Measurements from ENCODE around the gene CD74.

CD74 gene

GRCh38 chr5:150397782-150398721 lies 14.7 kb downstream of the CD74 start:
- Mint-ChIP-seq H3K36me3 (ENCODE audit: low read depth) (peaks cover 62% of the 10 kb centered on the region), H3K9me3 (no peaks in the 10 kb centered on the region), H3K4me1 (ENCODE audit: low read depth) (no peaks in the 10 kb centered on the region), H3K27ac (peak overlapping the region; percentile 19), H3K27me3 (no peaks in the 10 kb centered on the region), H3K4me3 (no peak overlapping the region)

DNA sequence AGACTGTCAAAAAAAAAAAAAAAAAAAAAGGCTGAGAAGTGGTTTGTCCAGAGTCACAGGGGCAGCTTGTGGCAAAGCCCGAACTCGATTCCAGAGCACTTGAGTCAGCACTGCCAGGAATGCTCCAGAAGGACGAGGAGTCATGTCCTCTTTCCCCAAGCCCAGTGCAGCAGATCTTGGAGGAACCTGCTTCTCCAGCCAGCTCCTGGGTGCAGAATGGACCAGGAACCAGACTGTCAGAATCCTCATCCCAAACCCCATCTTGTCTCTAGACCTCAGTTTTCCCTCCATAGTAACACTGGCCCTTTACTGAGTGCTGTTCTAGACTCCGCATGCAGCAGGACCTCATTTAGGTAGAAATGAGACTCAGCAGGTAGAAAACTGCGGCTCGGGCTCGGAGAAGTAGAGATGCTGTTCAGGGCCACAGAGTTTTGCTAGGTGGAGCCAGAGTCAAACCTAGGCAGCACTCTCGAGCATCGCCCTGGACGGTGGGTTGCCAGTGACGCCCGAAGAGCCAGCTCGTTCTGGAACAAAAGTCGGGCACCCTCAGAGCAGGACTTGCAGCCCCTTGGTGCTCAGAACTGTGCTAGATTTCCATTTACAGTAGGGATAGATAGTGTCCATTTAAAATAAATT lies 15.4 kb downstream of the CD74 start:
- Mint-ChIP-seq H3K27me3 (no peaks in the 10 kb centered on the region), H3K36me3 (ENCODE audit: low read depth) (peaks cover 56% of the 10 kb centered on the region), H3K27ac (no peak overlapping the region), H3K9me3 (no peaks in the 10 kb centered on the region), H3K4me3 (no peak overlapping the region), H3K4me1 (ENCODE audit: low read depth) (no peaks in the 10 kb centered on the region)

DNA sequence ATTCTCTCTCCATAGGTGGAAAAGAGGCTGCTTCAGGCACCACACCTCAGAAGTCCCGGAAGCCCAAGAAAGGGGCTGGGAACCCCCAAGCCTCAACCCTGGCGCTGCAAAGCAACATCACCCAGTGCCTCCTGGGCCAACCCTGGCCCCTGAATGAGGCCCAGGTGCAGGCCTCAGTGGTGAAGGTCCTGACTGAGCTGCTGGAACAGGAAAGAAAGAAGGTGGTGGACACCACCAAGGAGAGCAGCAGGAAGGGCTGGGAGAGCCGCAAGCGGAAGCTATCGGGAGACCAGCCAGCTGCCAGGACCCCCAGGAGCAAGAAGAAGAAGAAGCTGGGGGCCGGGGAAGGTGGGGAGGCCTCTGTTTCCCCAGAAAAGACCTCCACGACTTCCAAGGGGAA lies 16.4 kb downstream of the CD74 start:
- H3K4me3 Mint-ChIP-seq = no peak overlapping the region
- H3K27me3 Mint-ChIP-seq = no peaks in the 10 kb centered on the region
- H3K36me3 Mint-ChIP-seq (ENCODE audit: low read depth) = peaks cover 57% of the 10 kb centered on the region
- H3K9me3 Mint-ChIP-seq = no peaks in the 10 kb centered on the region
- peak overlapping the region; percentile 65 for H3K27ac Mint-ChIP-seq
- H3K4me1 Mint-ChIP-seq (ENCODE audit: low read depth) = no peaks in the 10 kb centered on the region

DNA sequence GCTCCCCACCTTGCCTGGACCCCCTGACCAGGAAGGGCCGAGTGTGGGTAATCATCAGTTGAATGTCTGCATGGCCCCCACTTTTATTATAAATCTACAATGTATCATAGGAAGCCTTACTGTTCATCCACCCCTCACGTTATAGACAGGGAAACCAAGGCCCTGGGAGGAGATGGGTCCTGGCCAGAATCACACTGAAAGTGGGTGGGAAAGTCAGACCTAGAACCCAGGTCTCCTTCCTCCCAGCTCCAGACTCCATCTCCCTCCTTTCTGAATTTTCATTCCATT lies 17.1 kb downstream of the CD74 start:
- Mint-ChIP-seq H3K27me3 (no peaks in the 10 kb centered on the region), H3K36me3 (ENCODE audit: low read depth) (peaks cover 54% of the 10 kb centered on the region), H3K9me3 (no peaks in the 10 kb centered on the region), H3K27ac (no peak overlapping the region), H3K4me3 (no peak overlapping the region), H3K4me1 (ENCODE audit: low read depth) (no peaks in the 10 kb centered on the region)

DNA sequence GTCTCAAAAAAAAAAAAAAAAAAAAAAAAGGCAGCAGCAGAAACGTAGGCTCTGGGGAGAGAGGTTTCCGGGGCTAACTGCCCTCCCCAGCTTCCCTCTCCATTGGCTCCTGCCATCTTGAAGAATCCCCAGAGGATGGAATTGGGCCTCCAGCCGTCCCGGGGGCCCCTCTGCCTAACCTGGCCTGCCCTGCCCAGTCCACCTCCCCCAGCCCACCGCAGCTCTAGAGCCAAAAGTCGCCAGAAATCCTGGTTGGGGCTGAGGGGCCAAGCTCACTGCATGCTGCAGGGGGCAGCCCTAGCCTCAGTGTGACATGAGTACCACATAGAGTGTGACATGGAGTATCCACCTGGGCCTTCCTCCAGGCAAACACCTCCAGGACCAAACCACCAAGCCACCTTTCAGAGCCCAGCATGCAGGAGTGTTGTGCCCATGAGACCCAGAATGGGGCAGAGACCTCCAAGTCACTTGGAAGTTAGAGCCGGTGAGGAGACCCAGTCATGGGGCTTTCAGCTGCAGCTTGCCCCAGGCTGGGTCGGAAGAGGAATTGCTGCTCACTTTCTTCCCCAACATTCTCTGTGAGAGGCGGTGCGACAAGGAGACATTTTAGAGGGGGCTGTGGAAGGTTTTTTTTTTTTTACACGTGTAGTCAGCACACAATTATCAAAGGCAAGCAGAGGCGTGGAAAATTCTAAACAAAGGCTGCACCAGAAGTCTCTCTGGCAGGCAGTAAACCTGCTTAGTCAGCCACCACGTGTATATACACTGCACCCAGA lies 17.6 kb downstream of the CD74 start:
- Mint-ChIP-seq H3K4me1 (ENCODE audit: low read depth) (no peaks in the 10 kb centered on the region), H3K36me3 (ENCODE audit: low read depth) (peaks cover 51% of the 10 kb centered on the region), H3K27ac (no peak overlapping the region), H3K27me3 (no peaks in the 10 kb centered on the region), H3K4me3 (peak overlapping the region; percentile 9), H3K9me3 (no peaks in the 10 kb centered on the region)

DNA sequence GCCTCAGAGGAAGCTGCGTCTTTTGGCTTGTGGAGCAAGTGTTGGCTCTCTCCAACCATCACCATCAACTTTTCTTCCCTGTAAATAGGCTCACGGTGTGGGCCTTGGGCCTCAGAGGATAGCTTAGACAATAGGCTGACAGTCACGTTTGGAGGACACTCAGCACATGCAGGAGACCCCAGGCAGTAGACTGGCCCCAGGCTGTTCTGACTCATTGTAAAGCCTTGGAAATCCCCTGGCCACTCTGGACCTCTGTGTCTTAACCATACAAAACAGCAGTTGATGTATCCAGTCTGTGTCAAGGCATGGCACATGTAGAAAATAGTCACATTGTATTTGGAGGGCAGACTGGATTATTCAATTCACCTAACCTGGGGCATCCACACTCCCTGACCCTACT lies 18.6 kb downstream of the CD74 start:
- Mint-ChIP-seq H3K4me3 (no peak overlapping the region), H3K27me3 (no peaks in the 10 kb centered on the region), H3K27ac (no peak overlapping the region), H3K36me3 (ENCODE audit: low read depth) (peaks cover 54% of the 10 kb centered on the region), H3K9me3 (no peaks in the 10 kb centered on the region), H3K4me1 (ENCODE audit: low read depth) (no peaks in the 10 kb centered on the region)

DNA sequence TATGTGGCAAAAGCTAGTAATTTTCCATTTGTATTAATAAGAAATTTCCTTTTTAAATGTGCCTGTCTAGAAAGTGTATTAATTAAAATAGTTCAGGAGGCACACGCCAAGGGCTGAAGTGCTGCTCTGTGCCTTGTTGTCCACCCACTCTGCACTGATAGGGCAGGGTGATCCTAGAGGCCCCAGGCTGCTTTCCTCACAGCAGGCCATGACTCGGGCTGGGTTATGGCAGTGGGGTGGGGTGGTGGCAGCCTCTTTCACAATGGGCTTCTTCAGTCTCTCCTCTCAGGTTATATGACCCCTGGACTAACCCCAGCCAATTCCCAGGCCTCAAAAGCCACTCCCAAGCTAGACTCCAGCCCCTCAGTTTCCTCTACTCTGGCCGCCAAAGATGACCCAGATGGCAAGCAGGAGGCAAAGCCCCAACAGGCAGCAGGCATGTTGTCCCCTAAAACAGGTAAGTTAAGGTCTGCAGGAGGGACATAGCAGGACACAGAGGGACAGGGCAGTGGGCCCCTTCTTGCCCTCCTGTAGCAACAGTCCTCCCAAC lies 19.5 kb downstream of the CD74 start:
- no peaks in the 10 kb centered on the region for H3K9me3 Mint-ChIP-seq
- no peak overlapping the region for H3K27ac Mint-ChIP-seq
- no peak overlapping the region for H3K4me3 Mint-ChIP-seq
- H3K4me1 Mint-ChIP-seq (ENCODE audit: low read depth) = no peaks in the 10 kb centered on the region
- H3K36me3 Mint-ChIP-seq (ENCODE audit: low read depth) = peaks cover 57% of the 10 kb centered on the region
- no peaks in the 10 kb centered on the region for H3K27me3 Mint-ChIP-seq

DNA sequence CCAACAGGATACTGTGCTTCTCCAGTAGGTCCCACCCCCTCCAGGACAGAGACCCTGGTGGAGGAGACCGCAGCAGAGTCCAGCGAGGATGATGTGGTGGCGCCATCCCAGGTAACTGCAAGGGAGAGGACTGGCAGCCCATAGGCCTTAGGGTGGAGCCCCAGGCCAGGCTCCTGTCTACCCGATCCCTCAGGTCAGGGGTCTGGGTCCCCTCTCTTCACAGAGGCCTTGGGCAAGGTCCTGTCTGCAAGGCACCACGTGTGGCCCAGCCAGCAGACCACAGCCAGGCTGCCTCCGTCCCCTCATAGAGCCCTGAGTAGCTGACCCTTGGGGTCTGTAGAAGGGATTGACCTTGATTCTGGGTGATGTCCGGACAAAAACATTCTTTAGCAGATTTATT lies 20.0 kb downstream of the CD74 start:
- Mint-ChIP-seq H3K27ac (no peak overlapping the region), H3K9me3 (no peaks in the 10 kb centered on the region), H3K36me3 (ENCODE audit: low read depth) (peaks cover 55% of the 10 kb centered on the region), H3K4me1 (ENCODE audit: low read depth) (no peaks in the 10 kb centered on the region), H3K27me3 (no peaks in the 10 kb centered on the region), H3K4me3 (no peak overlapping the region)

GRCh38 chr5:150391986-150392385 lies 20.7 kb downstream of the CD74 start:
- Mint-ChIP-seq H3K4me3 (no peak overlapping the region), H3K36me3 (ENCODE audit: low read depth) (peaks cover 53% of the 10 kb centered on the region), H3K4me1 (ENCODE audit: low read depth) (no peaks in the 10 kb centered on the region)

GRCh38 chr5:150391064-150391834 lies 21.5 kb downstream of the CD74 start:
- no peak overlapping the region for H3K4me3 Mint-ChIP-seq
- no peak overlapping the region for H3K27ac Mint-ChIP-seq
- H3K27me3 Mint-ChIP-seq = no peaks in the 10 kb centered on the region
- peaks cover 49% of the 10 kb centered on the region for H3K36me3 Mint-ChIP-seq (ENCODE audit: low read depth)
- H3K9me3 Mint-ChIP-seq = no peaks in the 10 kb centered on the region
- no peaks in the 10 kb centered on the region for H3K4me1 Mint-ChIP-seq (ENCODE audit: low read depth)

More at GRCh38 chr5:150391986-150392385, 20.7 kb downstream of the CD74 start:
- Mint-ChIP-seq H3K9me3 (no peaks in the 10 kb centered on the region), H3K27me3 (no peaks in the 10 kb centered on the region), H3K27ac (no peak overlapping the region)

DNA sequence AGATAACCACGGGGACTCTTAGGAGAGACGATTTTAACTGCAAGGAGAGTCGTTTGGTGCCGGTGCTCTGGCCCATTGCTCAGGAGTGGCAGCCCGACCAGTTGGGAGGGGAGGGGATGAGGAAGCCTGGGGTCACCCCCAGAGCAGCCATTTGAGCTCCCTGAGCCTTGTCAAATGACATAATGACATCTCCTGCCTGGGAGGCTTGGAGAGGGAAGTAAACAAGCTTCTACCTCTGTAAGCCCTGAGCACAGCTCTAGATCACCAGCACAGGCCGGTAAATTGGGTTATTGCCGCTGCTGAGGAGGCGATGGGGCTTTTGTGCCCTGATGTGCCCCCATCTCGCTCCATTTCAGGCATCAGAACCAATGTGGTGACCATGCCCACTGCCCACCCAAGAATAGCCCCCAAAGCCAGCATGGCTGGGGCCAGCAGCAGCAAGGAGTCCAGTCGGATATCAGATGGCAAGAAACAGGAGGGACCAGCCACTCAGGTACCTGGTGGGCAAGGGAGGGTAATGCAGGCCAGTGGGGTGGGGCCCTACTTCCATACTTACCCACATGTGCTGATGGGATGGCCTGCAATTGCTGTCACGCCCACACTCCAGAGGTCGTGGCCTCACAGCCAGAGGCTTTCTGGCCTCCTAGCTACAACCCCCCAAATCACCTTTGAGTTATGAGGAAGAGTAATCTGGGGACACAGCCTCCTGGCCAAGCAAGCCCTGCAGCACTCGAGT lies 23.0 kb downstream of the CD74 start:
- Mint-ChIP-seq H3K9me3 (no peaks in the 10 kb centered on the region), H3K27ac (no peak overlapping the region), H3K27me3 (no peaks in the 10 kb centered on the region), H3K4me3 (no peak overlapping the region), H3K36me3 (ENCODE audit: low read depth) (peaks cover 37% of the 10 kb centered on the region), H3K4me1 (ENCODE audit: low read depth) (no peaks in the 10 kb centered on the region)

DNA sequence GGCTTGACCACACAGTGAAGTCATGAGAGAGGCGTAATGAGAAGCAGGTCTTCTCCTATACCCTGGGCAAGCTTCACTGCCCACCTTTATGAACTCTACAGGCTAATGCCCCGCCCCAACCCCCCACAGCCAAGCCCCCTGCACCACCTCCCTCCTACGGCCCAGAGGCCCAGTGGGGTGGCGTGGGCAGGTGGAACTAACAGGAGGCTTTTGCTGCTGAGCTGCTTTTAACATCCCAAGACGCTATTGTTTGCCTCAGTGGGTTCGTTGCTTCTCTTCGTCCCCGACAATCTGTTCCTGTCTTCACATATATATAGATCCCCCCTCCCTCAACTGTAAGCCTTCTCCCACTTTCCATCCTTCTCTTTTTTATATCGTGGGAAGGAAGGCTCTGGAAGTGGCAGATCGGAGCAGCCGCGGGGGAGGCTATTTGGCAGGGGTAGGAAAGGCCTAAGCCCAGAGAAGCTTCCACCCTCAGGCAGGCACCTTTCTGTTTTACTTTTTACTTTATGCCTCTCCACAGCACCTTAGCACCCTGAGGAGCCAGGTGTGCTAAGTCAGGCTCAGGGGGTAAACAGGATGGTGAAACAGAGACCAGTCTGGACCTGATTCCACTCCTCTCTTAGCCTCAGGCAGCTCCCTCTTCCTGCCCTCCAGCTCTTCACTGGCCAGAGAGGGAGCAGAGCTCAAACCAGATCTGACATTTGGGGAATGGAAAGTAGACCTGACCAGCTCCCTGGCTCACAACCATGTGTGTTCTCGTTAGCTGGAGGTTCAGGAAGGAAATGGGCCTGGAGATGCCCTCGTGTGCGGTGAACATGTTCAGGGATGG lies 26.5 kb downstream of the CD74 start:
- Mint-ChIP-seq H3K36me3 (ENCODE audit: low read depth) (peaks cover 31% of the 10 kb centered on the region), H3K4me1 (ENCODE audit: low read depth) (no peaks in the 10 kb centered on the region), H3K4me3 (no peak overlapping the region), H3K27me3 (no peaks in the 10 kb centered on the region), H3K9me3 (no peaks in the 10 kb centered on the region), H3K27ac (no peak overlapping the region)

GRCh38 chr5:150384701-150385100 lies 28.0 kb downstream of the CD74 start:
- peaks cover 40% of the 10 kb centered on the region for H3K36me3 Mint-ChIP-seq (ENCODE audit: low read depth)
- H3K4me1 Mint-ChIP-seq (ENCODE audit: low read depth) = no peaks in the 10 kb centered on the region
- no peak overlapping the region for H3K27ac Mint-ChIP-seq

More at GRCh38 chr5:150384701-150385100, 28.0 kb downstream of the CD74 start:
- Mint-ChIP-seq H3K9me3 (no peaks in the 10 kb centered on the region), H3K4me3 (no peak overlapping the region), H3K27me3 (no peaks in the 10 kb centered on the region)

Data from stimulated activated naive CD8-positive, alpha-beta T cell treated with anti-CD3 and anti-CD28 coated beads, Interleukin-15, Interleukin-2, amounts not matched to agents 100 ng/mL and 50 ng/mL, for 24 hours (primary cell).